Effector CD4-positive, alpha-beta T cell (primary cell): ENCODE results near the gene VRTN. TPM values are rescaled to one million over a fixed set of nuclear protein-coding genes. Genes with fewer than 3 reads are reported as not detected.
A peak's percentile ranks its signal among the peaks of the same experiment; 100 is the strongest.
"Not testable (repeated sequence)": the region's sequence is repeated elsewhere in the genome, so short reads cannot be mapped to it uniquely, and the experiment has no call there.

ENCODE experiments used
- DNase-seq: peaks from one replicate; pipeline ENCODE4 v3.0.0-alpha.2; 2020
- total RNA-seq: gene quantifications from one replicate; lab custom pipeline; 2026; lab: John Stamatoyannopoulos, UW

The VRTN gene
- not detected for total RNA-seq

GRCh38 chr14:74348241-74348734, at the start of gene VRTN:
Gene VRTN (plus strand): TSS chr14:74348471. CDS start chr14:74356784, 8,313 bp downstream.
- DNase-seq: no peak

GRCh38 chr14:74299061-74299545, 49.2 kb upstream of the VRTN start:
- DNase-seq: peak; percentile 15

- no peak for DNase-seq
Observed at GRCh38 chr14:74301594-74302151, 46.6 kb upstream of the VRTN start.

GRCh38 chr14:74302152-74302628, 46.1 kb upstream of the VRTN start:
- DNase-seq: no peak

- DNase-seq: peak; percentile 70
Observed at GRCh38 chr14:74302634-74303569, 45.4 kb upstream of the VRTN start, which contains the start of gene ABCD4. Gene ABCD4 (minus strand): TSS chr14:74302934. CDS start chr14:74302912, 22 bp downstream.

GRCh38 chr14:74308695-74309094, 39.6 kb upstream of the VRTN start:
- no peak for DNase-seq

- no peak for DNase-seq
Observed at GRCh38 chr14:74309125-74310022, 38.9 kb upstream of the VRTN start.

- no peak for DNase-seq
Observed at GRCh38 chr14:74312161-74312560, 36.1 kb upstream of the VRTN start.

GRCh38 chr14:74313601-74314000, 34.7 kb upstream of the VRTN start:
- DNase-seq: no peak

GRCh38 chr14:74314576-74314975, 33.7 kb upstream of the VRTN start:
- no peak for DNase-seq

- DNase-seq: no peak
Observed at GRCh38 chr14:74324931-74325361, 23.3 kb upstream of the VRTN start.

- no peak for DNase-seq
Observed at GRCh38 chr14:74325446-74325845, 22.8 kb upstream of the VRTN start.

- DNase-seq: no peak
Observed at GRCh38 chr14:74326369-74327152, 21.7 kb upstream of the VRTN start.

GRCh38 chr14:74329950-74330552, 18.2 kb upstream of the VRTN start:
- not testable (repeated sequence) for DNase-seq

- DNase-seq: no peak
Observed at GRCh38 chr14:74333909-74334308, 14.4 kb upstream of the VRTN start.

GRCh38 chr14:74346341-74346740, 1.9 kb upstream of the VRTN start:
- no peak for DNase-seq

GRCh38 chr14:74347097-74347794, 1.0 kb upstream of the VRTN start:
- no peak for DNase-seq

GRCh38 chr14:74347795-74348100, 523 bp upstream of the VRTN start:
- no peak for DNase-seq

GRCh38 chr14:74348735-74349463, 628 bp downstream of the VRTN start:
- no peak for DNase-seq

- DNase-seq: no peak
Observed at GRCh38 chr14:74349757-74350156, 1.5 kb downstream of the VRTN start.
